OCI-LY3 (cell line): ENCODE measurements around the gene TUBB2A.

Source experiments
- CTCF ChIP-seq: fragments of 200-600, 300-600 bp; sonication (generic); IDR thresholded peaks from 2 replicates; pipeline ENCODE4 v1.5.1; 2014; ENCODE audit warnings: antibody characterized with exemption, low read length, low read depth
- EZH2phosphoT487 ChIP-seq: fragments of 200-600 bp; shearing (Covaris generic); IDR thresholded peaks from 2 replicates; pipeline ENCODE4 v1.6.1; 2018; ENCODE audit warnings: antibody characterized with exemption, mixed run types, low read depth

GRCh38 chr6:3122823-3123182 lies 34.5 kb downstream of the TUBB2A start:
- TF ChIP-seq CTCF, result no peak
- no peak for TF ChIP-seq EZH2phosphoT487
